SK-N-SH (cell line): ENCODE data around the gene NTRK3. TPM values are rescaled to one million over a fixed set of nuclear protein-coding genes. Genes with fewer than 3 reads are reported as not detected.

Source experiments
- CTCF ChIA-PET: fragments of 300-600, 350-600 bp; formaldehyde crosslinking; extraction: SDS; loops from one replicate; lab custom pipeline; 2021; lab: Yijun Ruan, JAX
- POLR2A ChIA-PET: fragments of 350-600 bp; sonication (Branson Sonifier 250); formaldehyde crosslinking; extraction: SDS; loops from one replicate; lab custom pipeline; 2020; ENCODE audit warnings: antibody characterized with exemption, inconsistent platforms; lab: Yijun Ruan, JAX
- DNase-seq: peaks from one replicate; pipeline ENCODE4 v3.0.0; 2012
- H2AFZ ChIP-seq: fragments of 200-600 bp; sonication (generic); 2 replicates; pipeline ENCODE4 v1.8.1; 2016; ENCODE audit warnings: antibody characterized with exemption, mild to moderate bottlenecking, low read depth
- H3F3A ChIP-seq: fragments of 200-600 bp; sonication (generic); replicated peaks from 2 replicates; pipeline ENCODE3; 2016; ENCODE audit warnings: antibody characterized with exemption, mild to moderate bottlenecking; ENCODE audit not compliant: insufficient read depth
- H3K27ac ChIP-seq, 2 experiments: fragments of 200-500 bp in 1 of 2; fragments of 200-600 bp in 1 of 2; sonication (Bioruptor generic) in 1 of 2; sonication (generic), shearing (Covaris generic) in 1 of 2; 2 replicates each; pipeline versions ENCODE4 v1.5.1 to v1.6.1; 2014 to 2016; ENCODE audit warnings: low read depth in 2 of 2, inconsistent platforms in 1 of 2, low read length in 1 of 2, mild to moderate bottlenecking in 1 of 2, mixed read lengths in 1 of 2
- H3K27me3 ChIP-seq: fragments of 200-600 bp; sonication (generic), shearing (Covaris generic); 2 replicates; pipeline ENCODE4 v1.6.1; 2016; ENCODE audit warnings: mixed run types; ENCODE audit not compliant: insufficient read depth
- H3K36me3 ChIP-seq, 2 experiments: fragments of 200-500 bp in 1 of 2; fragments of 200-600 bp in 1 of 2; sonication (Bioruptor generic) in 1 of 2; sonication (generic) in 1 of 2; replicated peaks in 1 of 2; 2 replicates each; pipeline versions ENCODE3 to v1.5.1; 2014 to 2016; ENCODE audit warnings: low read length in 1 of 2, mild to moderate bottlenecking in 1 of 2; ENCODE audit not compliant: insufficient read depth in 2 of 2, control insufficient read depth in 1 of 2
- H3K4me1 ChIP-seq, 2 experiments: fragments of 200-500 bp in 1 of 2; fragments of 200-600 bp in 1 of 2; sonication (Bioruptor generic) in 1 of 2; sonication (generic), shearing (Covaris generic) in 1 of 2; 2 replicates each; pipeline versions ENCODE4 v1.5.1 to v1.6.1; 2014 to 2016; ENCODE audit warnings: low read depth in 1 of 2, low read length in 1 of 2, mixed run types in 1 of 2; ENCODE audit not compliant: insufficient read depth in 2 of 2, control insufficient read depth in 1 of 2
- H3K4me2 ChIP-seq: fragments of 200-600 bp; sonication (generic), shearing (Covaris generic); 2 replicates; pipeline ENCODE4 v1.6.1; 2017; ENCODE audit warnings: mixed run types
- H3K4me3 ChIP-seq, 2 experiments: fragments of 200-500 bp in 1 of 2; fragments of 200-600 bp in 1 of 2; sonication (Bioruptor generic) in 1 of 2; sonication (generic), shearing (Covaris generic) in 1 of 2; 2 replicates each; pipeline versions ENCODE4 v1.5.1 to v1.8.1; 2014 to 2016; ENCODE audit warnings: low read depth in 2 of 2, inconsistent platforms in 1 of 2, low read length in 1 of 2, mild to moderate bottlenecking in 1 of 2, mixed read lengths in 1 of 2, moderate library complexity in 1 of 2
- H3K79me2 ChIP-seq: fragments of 200-600 bp; sonication (generic); 2 replicates; pipeline ENCODE4 v1.8.1; 2017; ENCODE audit warnings: mild to moderate bottlenecking; ENCODE audit not compliant: insufficient read depth
- H3K9ac ChIP-seq: fragments of 200-600 bp; sonication (generic); 2 replicates; pipeline ENCODE4 v1.6.1; 2017; ENCODE audit warnings: mixed run types
- H3K9me2 ChIP-seq: fragments of 200-600 bp; sonication (generic); 2 replicates; pipeline ENCODE4 v1.6.1; 2017; ENCODE audit warnings: mixed run types
- H3K9me3 ChIP-seq: fragments of 200-600 bp; sonication (generic); 2 replicates; pipeline ENCODE4 v1.6.1; 2017; ENCODE audit warnings: mixed run types, mild to moderate bottlenecking, moderate library complexity
- H4K20me1 ChIP-seq: fragments of 200-600 bp; sonication (generic); 2 replicates; pipeline ENCODE4 v1.6.1; 2017; ENCODE audit warnings: mild to moderate bottlenecking, mixed run types; ENCODE audit not compliant: insufficient read depth
- CHD2 ChIP-seq: fragments of 150-350 bp; IDR thresholded peaks from 2 replicates; pipeline ENCODE4 v1.6.1; 2018; ENCODE audit warnings: low read length; ENCODE audit not compliant: partially characterized antibody
- EZH2phosphoT487 ChIP-seq: fragments of 200-600 bp; sonication (generic); IDR thresholded peaks from 2 replicates; pipeline ENCODE4 v1.6.1; 2017; ENCODE audit warnings: low read depth, mixed run types, mild to moderate bottlenecking, antibody characterized with exemption, moderate library complexity, borderline replicate concordance
- FOSL2 ChIP-seq: IDR thresholded peaks from 2 replicates; pipeline ENCODE4 v1.4.0; 2012; ENCODE audit warnings: low read depth, mild to moderate bottlenecking, moderate library complexity, borderline replicate concordance
- FOXJ3 ChIP-seq: sonication (generic); formaldehyde crosslinking; IDR thresholded peaks from 2 replicates; pipeline ENCODE4 v1.5.1; 2020; ENCODE audit warnings: mild to moderate bottlenecking, missing genetic modification reagents
- GABPA ChIP-seq: IDR thresholded peaks from 2 replicates; pipeline ENCODE4 v1.4.0; 2012; ENCODE audit warnings: low read depth, mild to moderate bottlenecking
- GATA2 ChIP-seq: sonication (generic); formaldehyde crosslinking; IDR thresholded peaks from 2 replicates; pipeline ENCODE4 v1.5.0; 2020; ENCODE audit warnings: mild to moderate bottlenecking, missing genetic modification reagents
- JUND ChIP-seq: IDR thresholded peaks from 2 replicates; pipeline ENCODE4 v1.4.0; 2012
- NFIC ChIP-seq: IDR thresholded peaks from 2 replicates; pipeline ENCODE4 v1.4.0; 2012; ENCODE audit warnings: borderline replicate concordance
- NRF1 ChIP-seq: IDR thresholded peaks from 2 replicates; pipeline ENCODE4 v1.6.1; 2012; ENCODE audit warnings: low read depth, mild to moderate bottlenecking, low read length
- POLR2AphosphoS5 ChIP-seq: IDR thresholded peaks from 2 replicates; pipeline ENCODE4 v1.6.1; 2012; ENCODE audit warnings: low read depth, low read length
- RFX5 ChIP-seq: IDR thresholded peaks from 2 replicates; pipeline ENCODE4 v1.6.1; 2012; ENCODE audit warnings: mild to moderate bottlenecking, improper control_type of control experiment, low read length
- RXRA ChIP-seq: IDR thresholded peaks from 2 replicates; pipeline ENCODE4 v1.4.0; 2012; ENCODE audit warnings: low read depth, mild to moderate bottlenecking, borderline replicate concordance
- SMC3 ChIP-seq: IDR thresholded peaks from 2 replicates; pipeline ENCODE4 v1.6.1; 2012; ENCODE audit warnings: low read depth, low read length, improper control_type of control experiment
- WGBS: methylation state at CpG from one replicate; pipeline ENCODE4 v1.1.6; 2017; ENCODE audit warnings: low lambda C conversion rate; 5-methylcytosine and 5-hydroxymethylcytosine counted together
- polyA plus RNA-seq, 3 experiments: library from polyadenylated mRNA; depleted of rRNA; stranded (reverse); fragments of >200 nt; gene quantifications; 2 replicates each; pipeline ENCODE4 v1.2.3, GENCODE V29; 2012
- TF ChIP-seq, protein P1 (sequence below): IDR thresholded peaks from 2 replicates; pipeline ENCODE4 v1.4.0; 2012; ENCODE audit warnings: low read depth, borderline replicate concordance
- TF ChIP-seq, protein P2 (sequence below): IDR thresholded peaks from 2 replicates; pipeline ENCODE4 v1.6.1; 2012; ENCODE audit warnings: mild to moderate bottlenecking, low read depth, low read length, moderate library complexity
- TF ChIP-seq, protein P3 (sequence below): fragments of 150-350 bp; IDR thresholded peaks from 2 replicates; pipeline ENCODE4 v1.6.1; 2016; ENCODE audit warnings: mild to moderate bottlenecking, low read depth, low read length
- TF ChIP-seq, protein P4 (sequence below): IDR thresholded peaks from 2 replicates; pipeline ENCODE4 v1.4.0; 2012; ENCODE audit warnings: low read depth, borderline replicate concordance
- TF ChIP-seq, protein P5 (sequence below): IDR thresholded peaks from 2 replicates; pipeline ENCODE4 v1.4.0; 2012; ENCODE audit warnings: low read depth

The NTRK3 gene
- polyA plus RNA-seq, 1 of the 3 experiments (the other 2 are of a cell fraction) = 2.6 TPM

DNA sequence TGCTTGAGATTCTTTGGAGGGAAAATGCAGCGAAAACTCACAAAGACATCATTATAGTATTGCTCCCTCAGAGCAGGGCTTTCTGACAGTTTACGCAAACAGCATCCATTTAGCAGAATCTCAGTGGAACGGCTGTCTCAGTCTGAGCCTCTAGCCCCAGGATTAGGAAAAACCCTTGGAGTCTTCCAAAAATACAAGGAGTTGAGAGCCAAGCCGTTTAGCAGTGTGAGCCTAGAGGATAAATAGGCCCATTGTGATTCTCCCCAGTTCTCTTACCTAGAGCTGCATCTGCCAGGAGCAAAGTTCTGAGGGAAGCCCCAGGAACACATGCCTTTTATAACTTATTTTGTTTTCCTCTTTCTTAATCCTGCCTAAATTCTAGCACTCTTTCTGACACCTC, 359.6 kb downstream of the NTRK3 start:
- no peak overlapping the region for H3K4me2 ChIP-seq
- no peaks in the 10 kb centered on the region for H3K36me3 ChIP-seq
- no peaks in the 10 kb centered on the region for H3K79me2 ChIP-seq
- no peaks in the 10 kb centered on the region for H3K9me2 ChIP-seq
- no peak for TF ChIP-seq NRF1
- no peak for TF ChIP-seq POLR2AphosphoS5
- TF ChIP-seq FOXJ3 (CRISPR knock-in tag) = no peak
- TF ChIP-seq GABPA = no peak
- TF ChIP-seq, protein P1, sequence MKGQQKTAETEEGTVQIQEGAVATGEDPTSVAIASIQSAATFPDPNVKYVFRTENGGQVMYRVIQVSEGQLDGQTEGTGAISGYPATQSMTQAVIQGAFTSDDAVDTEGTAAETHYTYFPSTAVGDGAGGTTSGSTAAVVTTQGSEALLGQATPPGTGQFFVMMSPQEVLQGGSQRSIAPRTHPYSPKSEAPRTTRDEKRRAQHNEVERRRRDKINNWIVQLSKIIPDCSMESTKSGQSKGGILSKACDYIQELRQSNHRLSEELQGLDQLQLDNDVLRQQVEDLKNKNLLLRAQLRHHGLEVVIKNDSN = no peak
- no peak for TF ChIP-seq CHD2
- TF ChIP-seq, protein P2, sequence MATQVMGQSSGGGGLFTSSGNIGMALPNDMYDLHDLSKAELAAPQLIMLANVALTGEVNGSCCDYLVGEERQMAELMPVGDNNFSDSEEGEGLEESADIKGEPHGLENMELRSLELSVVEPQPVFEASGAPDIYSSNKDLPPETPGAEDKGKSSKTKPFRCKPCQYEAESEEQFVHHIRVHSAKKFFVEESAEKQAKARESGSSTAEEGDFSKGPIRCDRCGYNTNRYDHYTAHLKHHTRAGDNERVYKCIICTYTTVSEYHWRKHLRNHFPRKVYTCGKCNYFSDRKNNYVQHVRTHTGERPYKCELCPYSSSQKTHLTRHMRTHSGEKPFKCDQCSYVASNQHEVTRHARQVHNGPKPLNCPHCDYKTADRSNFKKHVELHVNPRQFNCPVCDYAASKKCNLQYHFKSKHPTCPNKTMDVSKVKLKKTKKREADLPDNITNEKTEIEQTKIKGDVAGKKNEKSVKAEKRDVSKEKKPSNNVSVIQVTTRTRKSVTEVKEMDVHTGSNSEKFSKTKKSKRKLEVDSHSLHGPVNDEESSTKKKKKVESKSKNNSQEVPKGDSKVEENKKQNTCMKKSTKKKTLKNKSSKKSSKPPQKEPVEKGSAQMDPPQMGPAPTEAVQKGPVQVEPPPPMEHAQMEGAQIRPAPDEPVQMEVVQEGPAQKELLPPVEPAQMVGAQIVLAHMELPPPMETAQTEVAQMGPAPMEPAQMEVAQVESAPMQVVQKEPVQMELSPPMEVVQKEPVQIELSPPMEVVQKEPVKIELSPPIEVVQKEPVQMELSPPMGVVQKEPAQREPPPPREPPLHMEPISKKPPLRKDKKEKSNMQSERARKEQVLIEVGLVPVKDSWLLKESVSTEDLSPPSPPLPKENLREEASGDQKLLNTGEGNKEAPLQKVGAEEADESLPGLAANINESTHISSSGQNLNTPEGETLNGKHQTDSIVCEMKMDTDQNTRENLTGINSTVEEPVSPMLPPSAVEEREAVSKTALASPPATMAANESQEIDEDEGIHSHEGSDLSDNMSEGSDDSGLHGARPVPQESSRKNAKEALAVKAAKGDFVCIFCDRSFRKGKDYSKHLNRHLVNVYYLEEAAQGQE = no peak
- TF ChIP-seq, protein P3, sequence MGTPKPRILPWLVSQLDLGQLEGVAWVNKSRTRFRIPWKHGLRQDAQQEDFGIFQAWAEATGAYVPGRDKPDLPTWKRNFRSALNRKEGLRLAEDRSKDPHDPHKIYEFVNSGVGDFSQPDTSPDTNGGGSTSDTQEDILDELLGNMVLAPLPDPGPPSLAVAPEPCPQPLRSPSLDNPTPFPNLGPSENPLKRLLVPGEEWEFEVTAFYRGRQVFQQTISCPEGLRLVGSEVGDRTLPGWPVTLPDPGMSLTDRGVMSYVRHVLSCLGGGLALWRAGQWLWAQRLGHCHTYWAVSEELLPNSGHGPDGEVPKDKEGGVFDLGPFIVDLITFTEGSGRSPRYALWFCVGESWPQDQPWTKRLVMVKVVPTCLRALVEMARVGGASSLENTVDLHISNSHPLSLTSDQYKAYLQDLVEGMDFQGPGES = no peak
- TF ChIP-seq EZH2phosphoT487 = no peak
- TF ChIP-seq JUND = no peak
- no peak for TF ChIP-seq FOSL2
- no peak for TF ChIP-seq RFX5
- TF ChIP-seq SMC3 = no peak
- TF ChIP-seq, protein P4, sequence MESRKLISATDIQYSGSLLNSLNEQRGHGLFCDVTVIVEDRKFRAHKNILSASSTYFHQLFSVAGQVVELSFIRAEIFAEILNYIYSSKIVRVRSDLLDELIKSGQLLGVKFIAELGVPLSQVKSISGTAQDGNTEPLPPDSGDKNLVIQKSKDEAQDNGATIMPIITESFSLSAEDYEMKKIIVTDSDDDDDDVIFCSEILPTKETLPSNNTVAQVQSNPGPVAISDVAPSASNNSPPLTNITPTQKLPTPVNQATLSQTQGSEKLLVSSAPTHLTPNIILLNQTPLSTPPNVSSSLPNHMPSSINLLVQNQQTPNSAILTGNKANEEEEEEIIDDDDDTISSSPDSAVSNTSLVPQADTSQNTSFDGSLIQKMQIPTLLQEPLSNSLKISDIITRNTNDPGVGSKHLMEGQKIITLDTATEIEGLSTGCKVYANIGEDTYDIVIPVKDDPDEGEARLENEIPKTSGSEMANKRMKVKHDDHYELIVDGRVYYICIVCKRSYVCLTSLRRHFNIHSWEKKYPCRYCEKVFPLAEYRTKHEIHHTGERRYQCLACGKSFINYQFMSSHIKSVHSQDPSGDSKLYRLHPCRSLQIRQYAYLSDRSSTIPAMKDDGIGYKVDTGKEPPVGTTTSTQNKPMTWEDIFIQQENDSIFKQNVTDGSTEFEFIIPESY = no peak
- TF ChIP-seq NFIC = no peak
- TF ChIP-seq GATA2 = no peak
- TF ChIP-seq, protein P5, sequence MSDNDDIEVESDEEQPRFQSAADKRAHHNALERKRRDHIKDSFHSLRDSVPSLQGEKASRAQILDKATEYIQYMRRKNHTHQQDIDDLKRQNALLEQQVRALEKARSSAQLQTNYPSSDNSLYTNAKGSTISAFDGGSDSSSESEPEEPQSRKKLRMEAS = no peak
- TF ChIP-seq RXRA = no peak
- no peak for DNase-seq
- no peak overlapping the region for H3K27ac ChIP-seq
- WGBS = 46% methylated on average over 4 of the region's 4 CpGs
- CTCF ChIA-PET = no interaction called here
- H3K27me3 ChIP-seq = no peaks in the 10 kb centered on the region
- no peak overlapping the region for H3K4me3 ChIP-seq
- no peaks in the 10 kb centered on the region for H3K4me1 ChIP-seq
- H3K9me3 ChIP-seq = no peaks in the 10 kb centered on the region
- H3K9ac ChIP-seq = no peak overlapping the region
- no peak overlapping the region for H2AFZ ChIP-seq
- H3F3A ChIP-seq = no peaks in the 10 kb centered on the region
- POLR2A ChIA-PET = no interaction called here
- no peaks in the 10 kb centered on the region for H4K20me1 ChIP-seq
